PC-9 (cell line): ENCODE data around the gene YPEL2.

Experiments
- CTCF ChIP-seq: fragments of 200-600 bp; sonication (generic); conservative IDR thresholded peaks from 2 replicates; pipeline ENCODE4 v1.6.1; 2017; ENCODE audit warnings: mixed run types, antibody characterized with exemption, mild to moderate bottlenecking, moderate library complexity
- EZH2 ChIP-seq: fragments of 200-600 bp; sonication (generic); IDR thresholded peaks from 2 replicates; pipeline ENCODE4 v1.8.0; 2017; ENCODE audit warnings: antibody characterized with exemption, low read depth

GRCh38 chr17:59366773-59367656 is 35.6 kb downstream of the YPEL2 start:
- TF ChIP-seq EZH2 (no peak), CTCF (no peak)
